DOHH2 (cell line): ENCODE data around the gene PDE7B.

ENCODE experiments used
- EZH2phosphoT487 ChIP-seq: fragments of 200-600 bp; sonication (generic); IDR thresholded peaks from 2 replicates; pipeline ENCODE4 v1.6.1; 2017; ENCODE audit warnings: borderline replicate concordance, mild to moderate bottlenecking, antibody characterized with exemption, low read length, moderate library complexity, mixed read lengths
- TF ChIP-seq, protein P1 (sequence below): fragments of 200-600 bp; sonication (generic); IDR thresholded peaks from one replicate; pipeline ENCODE4 v1.5.1; 2014; ENCODE audit warnings: antibody characterized with exemption, mild to moderate bottlenecking, low read depth, low read length; ENCODE audit not compliant: poor library complexity, severe bottlenecking

DNA sequence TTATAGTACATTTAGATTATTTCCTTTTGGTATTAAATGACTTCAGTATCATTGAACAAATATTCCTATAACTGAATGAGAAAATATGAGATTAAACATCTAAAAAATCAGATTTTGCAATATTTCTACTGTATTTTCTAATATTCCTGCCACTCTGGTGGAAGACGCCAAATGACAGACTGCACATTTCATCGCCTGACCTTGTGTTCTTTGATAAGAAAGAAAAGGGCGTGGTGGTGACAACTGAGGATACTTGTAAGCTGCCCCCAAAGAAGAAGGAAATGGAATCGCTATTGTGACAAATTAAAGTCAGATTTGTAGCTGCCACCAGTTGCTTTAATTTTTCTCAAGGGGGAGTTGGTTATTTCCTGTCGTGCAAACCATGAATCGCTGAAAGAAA is 267.3 kb downstream of the PDE7B start:
- TF ChIP-seq EZH2phosphoT487: no peak
- TF ChIP-seq, protein P1, sequence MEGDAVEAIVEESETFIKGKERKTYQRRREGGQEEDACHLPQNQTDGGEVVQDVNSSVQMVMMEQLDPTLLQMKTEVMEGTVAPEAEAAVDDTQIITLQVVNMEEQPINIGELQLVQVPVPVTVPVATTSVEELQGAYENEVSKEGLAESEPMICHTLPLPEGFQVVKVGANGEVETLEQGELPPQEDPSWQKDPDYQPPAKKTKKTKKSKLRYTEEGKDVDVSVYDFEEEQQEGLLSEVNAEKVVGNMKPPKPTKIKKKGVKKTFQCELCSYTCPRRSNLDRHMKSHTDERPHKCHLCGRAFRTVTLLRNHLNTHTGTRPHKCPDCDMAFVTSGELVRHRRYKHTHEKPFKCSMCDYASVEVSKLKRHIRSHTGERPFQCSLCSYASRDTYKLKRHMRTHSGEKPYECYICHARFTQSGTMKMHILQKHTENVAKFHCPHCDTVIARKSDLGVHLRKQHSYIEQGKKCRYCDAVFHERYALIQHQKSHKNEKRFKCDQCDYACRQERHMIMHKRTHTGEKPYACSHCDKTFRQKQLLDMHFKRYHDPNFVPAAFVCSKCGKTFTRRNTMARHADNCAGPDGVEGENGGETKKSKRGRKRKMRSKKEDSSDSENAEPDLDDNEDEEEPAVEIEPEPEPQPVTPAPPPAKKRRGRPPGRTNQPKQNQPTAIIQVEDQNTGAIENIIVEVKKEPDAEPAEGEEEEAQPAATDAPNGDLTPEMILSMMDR: no peak
